Measurements from ENCODE around the gene SIRPG. TPM values are rescaled to one million over a fixed set of nuclear protein-coding genes. Genes with fewer than 3 reads are reported as not detected.

The SIRPG gene
- total and polyA plus RNA-seq, 10 of the 15 experiments (the other 5 are each of a cell fraction or from before 2014, with no cell fraction given): 1.1 to 13.0 (median 4.1) TPM

DNA sequence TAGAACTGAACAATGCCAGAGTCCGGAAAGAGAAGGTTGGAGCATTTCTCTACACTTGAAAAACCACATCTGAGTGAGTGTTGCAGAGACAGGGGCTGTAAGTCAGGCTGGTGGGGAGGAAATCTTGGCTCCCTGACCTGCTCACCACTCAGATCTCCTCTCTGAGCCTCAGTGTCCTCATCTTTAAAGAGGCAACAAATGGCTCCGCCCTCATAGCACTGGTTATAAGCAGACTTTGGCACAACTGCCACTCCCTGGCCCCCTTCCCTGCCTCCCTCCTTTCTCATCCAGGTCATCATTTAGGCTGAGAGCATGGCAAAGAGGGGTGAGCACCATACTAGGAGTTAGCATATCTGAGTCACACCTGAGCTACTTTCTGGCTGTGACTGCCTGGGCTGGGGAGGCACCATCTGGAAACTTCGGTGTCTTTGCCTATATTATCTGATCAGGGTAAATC lies 10.6 kb downstream of the SIRPG start:
- RAD21 ChIA-PET (ENCODE audit: unreplicated experiment): no interaction called here
- WGBS (ENCODE audit: insufficient coverage, insufficient replicate concordance, low lambda C conversion rate, missing lambda C conversion rate): 72% methylated on average over 3 of the region's 3 CpGs

DNA sequence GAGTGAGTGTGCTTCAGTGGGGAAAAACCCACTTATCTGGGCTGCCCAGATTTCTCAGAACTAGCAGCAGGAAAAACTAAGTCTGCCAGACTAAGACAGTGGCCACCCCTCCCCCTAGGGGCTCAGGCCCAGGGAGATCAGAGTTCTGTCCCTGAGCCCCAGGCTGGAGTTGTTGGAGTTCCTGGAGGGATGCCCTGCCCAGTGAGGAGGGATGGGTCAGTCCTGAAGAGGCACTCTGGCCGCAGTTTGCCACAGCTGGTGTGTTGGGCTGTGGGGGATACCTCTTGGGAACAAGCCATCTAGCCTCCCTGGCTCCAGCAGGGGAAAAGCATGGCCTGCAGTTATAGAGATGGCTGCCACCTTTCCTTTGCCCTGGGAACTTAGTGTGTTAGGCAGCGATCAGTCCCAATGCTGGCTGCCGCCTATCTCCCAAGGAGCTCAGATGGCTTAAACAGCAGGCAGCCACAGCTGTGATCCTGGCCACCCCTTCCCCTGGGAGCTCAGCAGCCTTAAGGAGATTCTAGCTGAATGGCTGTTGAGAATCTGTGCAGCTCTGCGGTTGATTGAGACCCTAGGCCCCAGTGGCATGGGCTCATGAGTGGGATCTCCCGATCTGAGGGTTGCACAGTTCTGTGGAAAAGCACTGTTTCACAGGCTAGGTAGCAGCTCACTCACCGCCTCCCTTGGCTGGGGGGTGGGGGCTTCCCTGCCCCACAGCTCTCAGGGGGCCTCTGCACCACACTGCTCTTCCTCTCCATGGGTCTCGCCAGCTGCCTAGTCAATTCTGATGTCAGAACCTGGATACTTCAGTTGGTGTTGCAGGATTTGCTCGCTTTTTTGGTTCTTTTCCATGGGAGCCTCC lies 13.2 kb downstream of the SIRPG start:
- SMC1A ChIA-PET (ENCODE audit: uncharacterized antibody, unreplicated experiment): interaction anchor here (0.9 kb wide), 1 partner anchor 268 kb away, joined by 3 read pairs; no protein-coding TSS in a partner anchor
- Histone ChIP-seq H3K27ac (ENCODE audit: control insufficient read depth, insufficient read depth) (no peak overlapping the region), H3K4me2 (ENCODE audit: control insufficient read depth, insufficient read depth) (no peak overlapping the region), H3K9ac (ENCODE audit: control insufficient read depth, insufficient read depth, low read length) (no peak overlapping the region), H3K27me3 (replicated peaks in 1 of 2; ENCODE audit: control insufficient read depth in 2 of 2, insufficient read depth in 2 of 2, low read length in 1 of 2) (no peaks in the 10 kb centered on the region; a peak in 1 of 4 replicates), H3K4me1 (ENCODE audit: control insufficient read depth, insufficient read depth, low read length) (no peaks in the 10 kb centered on the region), H3K4me3 (no peak overlapping the region), H3K36me3 (ENCODE audit: control insufficient read depth in 2 of 2, insufficient read depth in 2 of 2, low read length in 1 of 2) (no peaks in the 10 kb centered on the region), H3K79me2 (ENCODE audit: control insufficient read depth, insufficient read depth, low read length) (no peaks in the 10 kb centered on the region), H3K9me3 (replicated peaks; ENCODE audit: control insufficient read depth, insufficient read depth, low read length) (no peaks in the 10 kb centered on the region; the same call in 2 of the 3 replicates), H2AFZ (ENCODE audit: control insufficient read depth, low read depth, low read length) (no peak overlapping the region), H4K20me1 (ENCODE audit: control insufficient read depth, insufficient read depth) (no peaks in the 10 kb centered on the region)
- FAIRE-seq (no peak), DNase-seq (ENCODE audit: low read depth, low spot score) (no peak), ATAC-seq (no peak)
- POLR2A ChIA-PET: no interaction called here
- RAD21 ChIA-PET (ENCODE audit: unreplicated experiment): no interaction called here
- in situ Hi-C loops (cut with MboI) (no loop called here), intact Hi-C loops (cut with micrococcal nuclease; ENCODE audit: unreplicated experiment) (no loop called here)
- 44% methylated on average over 7 of the region's 8 CpGs for WGBS (ENCODE audit: insufficient coverage, insufficient replicate concordance, low lambda C conversion rate, missing lambda C conversion rate)
- CTCF ChIA-PET: no interaction called here
- no TSS peak for BruUV-seq (replicated peaks)
- TF ChIP-seq RFX5 (IDR thresholded peaks at IDR 0.05; ENCODE audit: low read depth, low read length) (no peak), CBX3 (IDR thresholded peaks at IDR 0.05; ENCODE audit: borderline replicate concordance, low read depth) (no peak), RELA (IDR thresholded peaks at IDR 0.05; ENCODE audit: borderline replicate concordance, partially characterized antibody) (no peak), CREM (IDR thresholded peaks at IDR 0.05; ENCODE audit: low read depth) (no peak), FOXK2 (IDR thresholded peaks at IDR 0.05) (no peak), ZNF384 (IDR thresholded peaks at IDR 0.05; ENCODE audit: borderline replicate concordance, low read depth, low read length) (no peak), CEBPB (IDR thresholded peaks at IDR 0.05; ENCODE audit: borderline replicate concordance in 1 of 2, low read depth in 2 of 2, low read length in 2 of 2) (no peak)
- TF ChIP-seq, protein P1, sequence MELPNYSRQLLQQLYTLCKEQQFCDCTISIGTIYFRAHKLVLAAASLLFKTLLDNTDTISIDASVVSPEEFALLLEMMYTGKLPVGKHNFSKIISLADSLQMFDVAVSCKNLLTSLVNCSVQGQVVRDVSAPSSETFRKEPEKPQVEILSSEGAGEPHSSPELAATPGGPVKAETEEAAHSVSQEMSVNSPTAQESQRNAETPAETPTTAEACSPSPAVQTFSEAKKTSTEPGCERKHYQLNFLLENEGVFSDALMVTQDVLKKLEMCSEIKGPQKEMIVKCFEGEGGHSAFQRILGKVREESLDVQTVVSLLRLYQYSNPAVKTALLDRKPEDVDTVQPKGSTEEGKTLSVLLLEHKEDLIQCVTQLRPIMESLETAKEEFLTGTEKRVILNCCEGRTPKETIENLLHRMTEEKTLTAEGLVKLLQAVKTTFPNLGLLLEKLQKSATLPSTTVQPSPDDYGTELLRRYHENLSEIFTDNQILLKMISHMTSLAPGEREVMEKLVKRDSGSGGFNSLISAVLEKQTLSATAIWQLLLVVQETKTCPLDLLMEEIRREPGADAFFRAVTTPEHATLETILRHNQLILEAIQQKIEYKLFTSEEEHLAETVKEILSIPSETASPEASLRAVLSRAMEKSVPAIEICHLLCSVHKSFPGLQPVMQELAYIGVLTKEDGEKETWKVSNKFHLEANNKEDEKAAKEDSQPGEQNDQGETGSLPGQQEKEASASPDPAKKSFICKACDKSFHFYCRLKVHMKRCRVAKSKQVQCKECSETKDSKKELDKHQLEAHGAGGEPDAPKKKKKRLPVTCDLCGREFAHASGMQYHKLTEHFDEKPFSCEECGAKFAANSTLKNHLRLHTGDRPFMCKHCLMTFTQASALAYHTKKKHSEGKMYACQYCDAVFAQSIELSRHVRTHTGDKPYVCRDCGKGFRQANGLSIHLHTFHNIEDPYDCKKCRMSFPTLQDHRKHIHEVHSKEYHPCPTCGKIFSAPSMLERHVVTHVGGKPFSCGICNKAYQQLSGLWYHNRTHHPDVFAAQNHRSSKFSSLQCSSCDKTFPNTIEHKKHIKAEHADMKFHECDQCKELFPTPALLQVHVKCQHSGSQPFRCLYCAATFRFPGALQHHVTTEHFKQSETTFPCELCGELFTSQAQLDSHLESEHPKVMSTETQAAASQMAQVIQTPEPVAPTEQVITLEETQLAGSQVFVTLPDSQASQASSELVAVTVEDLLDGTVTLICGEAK (IDR thresholded peaks at IDR 0.05; ENCODE audit: borderline replicate concordance): no peak

More for the DNA sequence above, 10.6 kb downstream of the SIRPG start:
- Histone ChIP-seq H3K4me1 (ENCODE audit: control insufficient read depth, insufficient read depth, low read length) (no peaks in the 10 kb centered on the region; the same call in 1 of the 2 replicates), H3K79me2 (ENCODE audit: control insufficient read depth, insufficient read depth, low read length) (no peaks in the 10 kb centered on the region), H3K4me3 (no peak overlapping the region), H3K36me3 (ENCODE audit: control insufficient read depth in 2 of 2, insufficient read depth in 2 of 2, low read length in 1 of 2) (no peaks in the 10 kb centered on the region), H3K27me3 (replicated peaks in 1 of 2; ENCODE audit: control insufficient read depth in 2 of 2, insufficient read depth in 2 of 2, low read length in 1 of 2) (no peaks in the 10 kb centered on the region), H3K9me3 (replicated peaks; ENCODE audit: control insufficient read depth, insufficient read depth, low read length) (no peaks in the 10 kb centered on the region), H3K4me2 (ENCODE audit: control insufficient read depth, insufficient read depth) (no peak overlapping the region), H4K20me1 (ENCODE audit: control insufficient read depth, insufficient read depth) (no peaks in the 10 kb centered on the region), H3K27ac (ENCODE audit: control insufficient read depth, insufficient read depth) (no peak overlapping the region), H2AFZ (ENCODE audit: control insufficient read depth, low read depth, low read length) (no peak overlapping the region), H3K9ac (ENCODE audit: control insufficient read depth, insufficient read depth, low read length) (no peak overlapping the region)
- intact Hi-C loops (cut with micrococcal nuclease; ENCODE audit: unreplicated experiment) (no loop called here), in situ Hi-C loops (cut with MboI) (no loop called here)
- FAIRE-seq (no peak), ATAC-seq (no peak), DNase-seq (ENCODE audit: low read depth, low spot score) (no peak)
- TF ChIP-seq RCOR1 (conservative IDR thresholded peaks at IDR 0.05; ENCODE audit: low read depth, low read length) (no peak), POU2F2 (IDR thresholded peaks at IDR 0.05; ENCODE audit: borderline replicate concordance, low read depth, low read length) (no peak), NRF1 (conservative IDR thresholded peaks at IDR 0.05; ENCODE audit: low read depth, low read length) (no peak), JUND (IDR thresholded peaks at IDR 0.05; ENCODE audit: low read depth, low read length) (no peak)
- SMC1A ChIA-PET (ENCODE audit: uncharacterized antibody, unreplicated experiment): interaction anchor here (2.7 kb wide), 1 partner anchor 18 kb away, joined by 7 read pairs; no protein-coding TSS in a partner anchor
- no TSS peak for BruUV-seq (replicated peaks)
- POLR2A ChIA-PET: no interaction called here
- CTCF ChIA-PET: no interaction called here

Measured in GM12878 (cell line).